ENCODE results near the gene ZMYM4.
A peak's percentile ranks its signal among the peaks of the same experiment; 100 is the strongest.

The ZMYM4 gene

DNA sequence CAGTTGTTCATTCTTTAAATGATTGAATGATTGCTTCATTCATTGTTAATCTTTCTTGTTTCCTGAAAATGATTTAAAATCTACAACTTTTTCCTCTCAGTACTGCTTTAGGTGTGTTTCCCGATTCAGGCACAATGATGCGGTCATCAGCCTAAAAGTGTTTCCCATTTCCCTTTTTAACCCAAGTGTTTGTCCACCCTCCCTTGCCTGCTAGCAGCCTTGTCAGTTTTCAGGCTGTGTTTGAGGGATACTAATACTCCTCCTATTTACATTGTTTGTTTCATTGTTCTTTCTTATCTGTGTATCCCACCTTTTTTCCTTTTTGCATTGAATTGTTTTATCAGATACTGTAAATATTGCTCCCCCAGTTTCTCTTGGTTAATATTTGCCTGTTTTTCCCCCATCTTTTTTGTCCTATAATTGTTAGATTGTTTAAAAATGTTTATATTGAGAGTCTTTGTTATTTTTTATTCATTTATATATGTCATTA lies 157.6 kb downstream of the ZMYM4 start:
- DNase-seq: no peak

DNA sequence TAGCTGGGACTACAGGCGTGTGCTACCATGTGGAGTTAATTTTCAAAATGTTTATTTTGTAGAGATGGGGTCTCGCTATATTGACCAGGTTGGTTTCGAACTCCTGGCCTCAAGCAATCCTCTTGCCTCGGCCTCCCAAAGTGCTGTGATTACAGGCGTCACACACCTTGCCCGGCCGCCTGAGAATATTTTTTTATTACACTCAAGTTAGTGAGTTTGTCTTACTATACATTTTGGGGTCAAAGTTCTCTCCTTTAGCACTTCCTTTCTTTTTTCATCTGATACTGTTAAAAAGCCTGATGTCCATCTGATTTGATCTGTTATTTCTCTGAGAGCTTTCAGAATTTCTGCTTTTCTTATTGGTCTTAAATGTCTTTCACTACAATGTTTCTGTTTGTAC lies 159.9 kb downstream of the ZMYM4 start:
- DNase-seq: no peak

DNA sequence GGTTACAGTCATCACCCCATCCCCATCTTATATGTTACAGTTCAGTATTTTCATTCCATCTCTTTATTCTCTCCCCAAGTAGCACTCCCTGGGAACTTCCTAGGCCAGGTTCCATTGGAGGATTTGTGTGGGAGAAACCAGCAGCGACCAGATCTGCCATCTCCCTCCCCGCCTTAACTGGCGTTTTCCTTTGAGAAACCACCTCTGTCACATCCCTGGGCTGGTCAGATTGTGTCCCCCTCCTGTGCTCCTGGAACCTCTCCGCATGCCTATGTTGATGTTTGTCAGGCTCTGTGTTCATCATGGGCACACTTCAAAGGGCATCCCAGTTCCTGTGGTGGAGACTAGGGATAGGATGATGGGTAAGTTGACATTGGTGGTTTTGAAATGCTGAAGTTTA lies 162.3 kb downstream of the ZMYM4 start:
- no peak for DNase-seq

DNA sequence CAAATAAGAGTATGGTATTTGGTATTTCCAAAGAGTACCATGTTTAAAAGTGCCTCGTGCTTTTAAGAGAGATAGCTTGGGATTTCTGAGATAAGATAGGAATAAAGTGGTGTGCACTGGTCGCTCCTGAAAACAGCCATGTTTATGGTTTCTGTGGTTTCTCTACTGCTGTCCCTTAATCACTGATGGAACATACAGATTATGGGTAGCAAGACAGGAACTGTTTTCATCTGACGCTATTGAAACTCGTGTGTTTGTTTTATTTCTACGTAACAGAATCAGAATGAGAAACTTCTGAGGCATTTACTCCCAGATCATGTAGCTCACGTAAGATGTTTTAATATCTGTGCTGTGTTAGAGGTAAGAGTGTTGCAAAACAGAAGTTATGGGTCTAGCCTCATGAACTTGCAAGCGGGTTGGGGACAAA lies 162.7 kb downstream of the ZMYM4 start:
- peak; percentile 64 for DNase-seq

DNA sequence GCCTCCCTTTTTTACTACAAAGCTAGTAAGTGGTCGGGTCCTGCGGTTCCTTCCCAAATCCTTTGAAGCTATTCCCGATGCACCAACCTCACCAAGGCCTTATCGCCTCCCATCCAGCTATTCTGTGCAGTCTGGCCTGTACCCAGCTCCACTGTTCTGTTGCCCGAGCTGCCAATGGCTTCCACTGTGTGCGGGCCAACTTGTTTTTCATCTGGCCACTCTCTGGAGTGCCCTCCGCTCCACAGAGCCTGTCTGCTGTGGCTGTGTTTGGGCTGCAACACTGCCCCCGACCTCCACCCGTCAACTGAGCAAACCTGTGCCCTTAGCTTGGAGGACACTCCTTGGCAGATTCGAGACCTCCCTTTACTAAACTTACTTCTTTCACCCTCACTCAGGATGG lies 163.7 kb downstream of the ZMYM4 start:
- no peak for DNase-seq

DNA sequence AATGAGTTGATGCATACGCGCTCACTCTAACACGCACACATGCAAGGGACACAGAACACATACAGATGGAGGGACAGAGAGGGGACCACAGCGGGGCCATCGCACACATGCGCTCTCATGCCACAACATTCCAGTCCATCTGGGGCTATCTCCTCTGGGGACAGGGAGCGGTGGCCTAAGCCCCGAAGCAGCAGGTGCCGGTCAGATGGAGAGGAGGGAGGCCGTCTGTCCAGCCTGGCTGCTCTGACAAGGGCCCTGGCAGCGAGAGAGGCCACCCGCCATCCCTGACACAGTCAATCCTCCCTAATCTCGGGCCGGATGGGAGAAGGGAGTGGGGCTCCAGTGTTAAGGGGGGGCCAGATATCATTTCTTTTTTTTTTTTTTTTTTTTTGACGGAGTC lies 165.2 kb downstream of the ZMYM4 start:
- DNase-seq: no peak

DNA sequence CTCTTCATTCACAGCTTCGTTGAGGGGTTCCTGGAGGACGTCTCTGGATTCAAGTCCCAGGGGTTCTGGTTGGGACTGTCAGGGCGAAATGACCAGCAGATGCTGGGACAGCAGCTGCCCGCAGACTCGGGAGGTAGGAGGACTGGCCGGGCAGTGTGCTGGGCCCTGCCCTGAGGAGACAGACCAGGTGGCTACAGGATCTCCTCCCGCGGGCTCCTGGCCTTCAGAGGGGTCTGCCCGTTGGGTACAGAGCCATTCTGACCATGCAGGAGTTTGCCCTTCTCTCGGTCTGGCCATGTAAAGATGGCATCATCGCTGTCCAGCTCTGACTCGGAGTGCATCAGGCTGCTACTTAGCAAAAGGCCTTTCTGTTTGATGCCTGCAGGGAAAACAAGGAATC lies 166.2 kb downstream of the ZMYM4 start:
- DNase-seq: no peak

DNA sequence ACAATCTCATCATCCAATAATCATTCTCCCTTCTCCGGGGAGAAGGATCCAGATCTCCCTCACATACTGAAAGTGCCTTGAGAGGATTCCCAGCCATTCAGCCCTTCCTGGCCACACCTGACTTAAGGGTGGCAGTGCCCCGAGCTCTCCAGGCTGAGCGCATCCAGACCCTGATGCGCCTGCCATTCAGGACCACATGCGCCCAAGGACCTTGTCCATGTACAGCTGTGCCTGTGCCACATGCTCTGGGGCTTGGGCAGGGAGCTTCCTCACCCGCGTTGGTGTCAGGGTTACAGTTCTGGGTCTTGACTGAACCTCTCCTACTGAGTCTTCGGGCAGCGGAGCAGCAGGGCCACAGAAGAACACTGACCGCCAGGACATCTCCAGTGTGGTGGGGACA lies 167.6 kb downstream of the ZMYM4 start:
- DNase-seq: no peak

DNA sequence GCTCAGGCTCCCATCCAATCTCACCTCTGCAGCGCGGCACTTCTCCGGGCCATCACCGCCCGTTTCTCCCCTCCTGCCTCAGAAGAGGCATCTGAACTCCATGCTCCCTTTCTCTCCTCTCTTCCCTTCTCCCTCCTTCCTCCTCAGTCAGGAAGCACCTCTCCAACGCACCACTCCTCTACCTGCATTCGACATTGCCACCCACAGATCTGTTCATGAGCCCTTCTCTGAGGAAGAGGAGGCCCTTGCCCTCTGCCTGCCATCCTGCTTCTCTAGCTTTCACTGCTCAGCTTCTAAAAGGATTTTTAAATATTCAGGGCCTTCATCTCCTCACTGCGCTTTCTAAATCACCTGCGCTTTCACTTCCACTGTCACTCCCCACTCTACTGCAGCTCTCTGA lies 168.7 kb downstream of the ZMYM4 start:
- DNase-seq: no peak

DNA sequence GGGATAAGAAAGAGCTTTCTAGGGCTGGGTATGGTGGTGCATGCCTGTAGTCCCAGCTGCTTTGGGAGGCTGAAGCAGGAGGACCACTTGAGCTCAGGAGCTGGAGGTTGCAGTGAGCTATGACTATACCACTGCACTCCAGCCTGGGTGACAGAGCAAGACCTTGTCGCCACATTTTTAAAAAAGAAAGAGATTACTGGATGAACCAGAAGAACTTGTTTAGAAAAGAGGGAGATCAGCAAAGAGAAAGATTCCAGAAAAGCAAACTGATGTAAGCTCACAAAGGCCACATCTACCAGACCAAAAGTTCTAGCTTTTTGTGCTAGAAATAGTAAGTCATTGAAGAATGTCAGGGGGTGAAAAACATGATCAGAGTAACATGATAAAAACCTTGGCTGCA lies 171.1 kb downstream of the ZMYM4 start:
- DNase-seq: no peak

DNA sequence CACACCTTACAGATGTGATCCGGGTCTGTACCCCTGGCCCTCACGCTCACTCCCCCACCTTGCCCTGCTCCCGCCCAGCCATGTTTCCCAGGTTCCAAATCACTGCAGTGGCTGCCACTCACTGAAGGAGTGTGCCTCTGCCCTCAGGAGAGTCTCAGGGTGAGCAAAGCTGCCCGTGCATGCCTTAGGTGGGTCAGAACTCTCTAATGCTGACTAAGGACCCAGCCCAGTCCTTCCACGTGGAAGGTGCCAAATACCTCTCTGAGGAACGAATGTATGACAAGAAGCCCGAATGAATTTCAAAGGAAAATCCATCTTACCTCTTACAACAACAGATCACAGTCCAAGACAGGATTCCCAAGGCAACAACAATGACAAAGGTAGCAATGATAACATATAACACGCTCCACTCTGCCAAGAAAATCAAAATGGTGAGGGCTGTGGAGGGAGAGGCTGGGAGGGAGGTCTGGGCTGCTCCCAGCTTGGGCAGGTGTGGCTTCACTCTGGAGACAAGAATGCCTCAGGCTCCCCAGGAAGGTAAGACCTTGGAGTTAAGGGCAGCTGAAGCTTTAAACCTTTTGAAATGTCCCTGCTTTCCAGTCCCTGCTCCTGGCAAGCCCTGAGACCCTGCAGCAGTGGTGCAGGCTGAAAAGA lies 173.5 kb downstream of the ZMYM4 start:
- DNase-seq: no peak

DNA sequence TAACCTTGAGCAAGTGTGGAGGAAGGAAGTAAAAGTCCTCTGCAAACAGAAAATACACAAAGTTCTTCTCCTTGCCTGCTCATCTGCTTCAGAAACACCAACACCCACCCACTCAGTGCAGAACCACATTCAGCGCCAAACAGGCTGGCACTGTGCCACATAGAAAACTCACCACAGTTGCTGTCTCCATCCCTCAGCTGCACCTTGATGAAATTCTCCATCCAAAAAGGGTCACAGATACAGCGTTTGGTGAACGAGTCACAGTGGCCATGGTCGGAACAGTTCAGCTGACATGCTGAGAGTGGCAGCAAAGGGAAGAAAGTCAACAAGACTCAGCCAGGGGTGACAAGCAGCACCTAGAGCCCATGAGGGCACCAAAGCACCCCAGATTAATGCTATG lies 174.2 kb downstream of the ZMYM4 start:
- DNase-seq: no peak

DNA sequence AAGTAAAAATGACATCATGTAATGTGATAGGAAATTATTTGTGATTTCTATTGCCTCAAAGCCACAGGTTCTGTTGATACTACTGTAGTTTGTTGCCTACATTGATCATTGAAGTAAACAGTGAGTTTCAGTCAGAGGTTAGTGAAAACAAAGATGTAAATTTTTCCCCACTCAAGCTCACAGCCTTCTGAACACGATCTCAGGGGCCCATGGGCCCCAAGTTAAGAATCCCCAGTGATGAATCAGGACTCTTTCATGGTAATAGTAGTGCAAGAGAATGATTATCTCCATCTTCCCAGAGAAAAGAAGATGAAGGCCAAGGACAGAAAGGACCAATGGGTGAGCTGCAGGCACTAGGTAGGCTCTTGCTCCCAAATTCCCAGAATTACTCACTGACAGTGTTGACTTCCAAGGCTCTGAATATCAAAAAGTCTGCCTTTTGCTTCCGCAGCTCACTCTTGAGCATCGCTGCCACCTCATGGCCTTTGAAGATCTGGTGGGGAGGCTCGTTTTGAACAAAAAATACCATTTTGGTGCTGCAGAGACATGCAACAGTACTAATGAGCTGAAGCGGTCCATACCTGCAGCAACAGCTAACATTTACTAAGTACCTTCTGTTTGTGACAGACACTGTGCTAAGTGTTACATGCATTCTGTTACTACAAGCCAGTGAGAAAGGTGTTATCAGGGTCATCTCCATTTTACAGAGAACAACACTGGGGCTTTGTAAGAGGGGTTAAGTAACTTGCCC lies 175.4 kb downstream of the ZMYM4 start:
- no peak for DNase-seq

DNA sequence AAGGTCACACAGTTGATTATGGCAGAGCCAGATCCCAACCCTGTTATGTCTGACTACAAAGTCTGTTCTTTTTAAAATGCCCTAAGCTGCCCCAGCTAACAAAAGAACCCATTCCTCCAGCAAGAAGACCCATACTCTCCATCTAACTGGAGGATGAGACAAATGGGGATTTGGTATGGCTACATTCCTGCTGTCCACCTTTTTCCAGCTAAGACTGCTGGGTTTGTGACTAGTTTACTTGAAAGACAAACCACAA lies 175.9 kb downstream of the ZMYM4 start:
- DNase-seq: no peak

DNA sequence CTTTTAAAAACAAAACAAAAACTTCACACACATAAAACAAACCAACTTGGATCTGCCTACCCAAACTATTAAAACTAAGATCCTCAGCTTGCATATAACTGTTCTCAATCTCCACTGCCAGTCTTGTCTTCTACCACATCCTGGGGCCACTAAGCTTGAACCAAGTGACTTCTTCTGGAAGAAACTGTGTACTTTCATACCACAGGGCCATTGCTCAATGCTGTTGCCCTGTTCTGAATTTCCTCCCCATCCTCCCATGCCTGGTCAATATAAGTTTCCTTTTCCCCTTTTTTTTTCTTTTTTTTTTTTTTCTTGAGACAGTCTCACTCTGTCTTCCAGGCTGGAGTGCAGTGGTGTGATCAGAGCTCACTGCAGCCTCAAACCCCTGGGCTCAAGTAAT lies 178.8 kb downstream of the ZMYM4 start:
- DNase-seq: no peak

DNA sequence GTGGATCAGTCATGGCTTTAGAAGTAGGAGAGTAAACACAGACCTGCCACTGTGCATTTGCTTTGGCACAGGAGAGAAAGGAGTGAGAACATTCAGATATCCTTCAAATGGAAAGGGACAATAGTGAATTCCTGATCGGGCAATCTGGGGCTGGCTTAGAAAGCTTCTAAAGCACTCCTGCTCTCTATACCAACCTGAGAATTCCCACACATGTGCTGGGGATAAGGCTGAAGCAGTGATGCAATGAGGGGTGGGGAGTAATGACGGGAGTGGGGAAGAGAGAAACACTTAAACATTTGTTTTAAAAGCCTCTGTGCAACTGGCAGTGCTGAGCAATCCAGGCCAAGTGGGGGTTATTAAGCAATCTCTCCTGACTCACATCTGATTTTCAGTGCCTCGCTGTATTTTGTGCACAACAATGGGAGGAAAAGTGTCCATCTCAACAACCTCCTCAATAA lies 179.9 kb downstream of the ZMYM4 start:
- DNase-seq: no peak

DNA sequence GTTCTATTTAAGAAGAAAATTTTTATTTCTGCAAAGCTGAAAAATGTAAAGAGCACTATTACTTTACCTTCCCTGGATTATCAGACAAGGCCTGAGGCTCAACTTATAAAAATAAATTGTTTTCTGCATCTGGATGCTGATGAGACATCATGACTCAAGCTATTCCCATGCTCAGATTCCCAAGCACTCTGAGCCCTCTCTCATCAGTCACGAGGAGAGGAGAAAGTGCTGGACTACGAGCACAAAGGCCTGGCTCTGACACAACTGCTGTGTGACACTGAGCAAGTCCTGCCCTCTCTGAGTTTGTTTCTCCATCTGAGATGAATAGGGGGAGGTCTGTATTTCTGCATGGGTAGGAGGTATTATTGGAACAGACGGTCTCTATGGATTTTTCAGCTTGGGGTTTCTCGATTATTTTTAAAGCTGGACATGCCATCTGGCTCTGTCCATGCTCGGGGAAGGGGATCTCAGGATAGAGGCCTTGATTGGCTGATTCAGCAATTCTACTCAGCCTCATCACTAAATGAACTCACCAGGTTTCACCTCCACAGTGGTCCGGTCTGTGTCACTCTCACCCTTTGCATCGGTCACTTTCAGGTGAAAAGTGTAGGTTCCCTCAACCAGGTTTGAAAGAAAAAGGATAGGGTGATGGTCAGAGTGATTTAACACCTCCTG lies 181.0 kb downstream of the ZMYM4 start:
- no peak for DNase-seq

DNA sequence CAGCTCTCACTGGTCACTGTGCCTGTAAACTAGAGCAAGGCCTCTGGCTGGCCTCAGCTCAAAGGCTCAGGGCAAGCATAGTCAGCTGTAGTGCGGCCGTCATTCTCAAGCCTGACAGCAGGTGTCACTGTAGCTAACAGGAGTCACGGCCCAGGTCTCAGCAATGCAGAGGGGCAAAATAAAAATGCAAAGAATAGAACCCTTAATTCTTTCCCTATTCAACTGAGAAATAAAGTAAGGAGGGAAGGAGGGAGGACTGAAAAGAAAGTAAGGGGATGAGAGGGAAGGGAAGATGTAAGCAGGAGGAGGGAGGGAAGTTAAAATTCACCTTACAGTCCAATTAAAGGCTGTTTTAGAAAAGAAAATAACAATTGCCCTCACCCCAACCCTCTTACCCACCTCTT lies 182.6 kb downstream of the ZMYM4 start:
- DNase-seq: peak; percentile 81

DNA sequence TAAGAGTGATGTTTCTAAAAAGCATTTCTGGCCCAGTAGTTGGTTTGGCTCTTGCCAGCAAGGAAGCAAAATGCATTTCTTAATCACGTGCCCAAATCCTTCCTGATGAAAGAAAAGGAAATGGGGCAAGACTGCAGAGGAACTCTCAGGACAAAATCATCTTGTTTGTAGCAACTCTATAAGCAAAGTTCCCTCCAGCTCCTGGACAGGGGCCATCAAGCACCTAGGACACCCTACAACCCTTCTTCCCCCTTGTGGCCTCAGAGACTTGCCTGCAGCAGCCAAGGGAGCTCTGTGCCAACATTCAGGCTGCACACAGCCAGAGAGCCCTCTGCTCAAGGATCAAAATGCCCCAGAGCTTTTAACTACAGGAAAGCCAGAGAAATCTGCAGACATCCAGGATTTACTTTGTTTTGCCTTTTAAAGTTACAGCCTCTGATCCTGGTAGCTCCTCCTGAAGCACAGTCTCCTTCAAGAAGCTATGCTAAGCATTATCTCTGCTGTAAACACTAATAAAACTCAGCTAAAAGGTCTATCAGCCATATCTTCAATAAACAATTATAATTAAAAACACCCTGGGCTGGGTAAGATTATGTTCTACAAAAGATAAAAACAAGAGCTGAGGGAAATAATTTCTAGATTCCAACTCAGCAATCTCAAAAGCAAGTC lies 183.7 kb downstream of the ZMYM4 start:
- DNase-seq: no peak

DNA sequence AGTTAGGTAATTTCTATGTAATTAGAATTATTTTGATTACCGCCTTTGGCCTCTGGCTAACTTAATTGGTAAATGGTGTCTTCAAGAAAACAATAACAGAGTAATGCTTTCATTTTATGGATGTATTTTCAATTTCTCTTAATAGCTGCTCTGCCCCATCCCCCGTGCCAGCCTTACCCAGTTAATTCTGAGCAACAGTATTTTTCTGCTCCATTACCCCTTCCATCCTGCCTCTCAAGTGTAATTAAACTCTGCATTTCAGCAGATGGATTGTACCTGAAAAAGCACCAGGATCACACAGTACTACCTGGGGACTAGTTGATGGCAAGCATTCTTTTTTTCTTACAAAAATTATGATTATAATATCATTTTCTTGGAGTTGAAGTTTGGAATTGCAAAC lies 184.5 kb downstream of the ZMYM4 start:
- no peak for DNase-seq

DNA sequence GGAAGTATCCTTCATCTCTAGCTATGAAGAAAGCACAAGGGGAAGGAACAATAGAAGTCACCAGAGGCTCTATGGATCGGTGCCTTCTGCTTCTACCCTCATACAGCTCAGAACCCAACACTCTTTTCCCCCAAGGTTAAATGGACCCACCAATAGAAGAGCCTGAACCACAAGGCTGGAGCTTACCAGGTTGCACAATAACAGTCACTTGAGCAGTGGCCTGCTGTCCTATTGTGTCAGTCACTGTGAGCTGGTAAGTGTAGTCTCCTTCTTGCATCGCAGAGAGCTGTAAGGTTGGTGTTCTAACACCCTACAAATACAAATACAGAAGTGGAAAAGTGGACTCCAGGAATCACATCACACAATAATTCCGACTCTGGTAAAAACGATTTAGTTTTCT lies 185.7 kb downstream of the ZMYM4 start:
- no peak for DNase-seq

DNA sequence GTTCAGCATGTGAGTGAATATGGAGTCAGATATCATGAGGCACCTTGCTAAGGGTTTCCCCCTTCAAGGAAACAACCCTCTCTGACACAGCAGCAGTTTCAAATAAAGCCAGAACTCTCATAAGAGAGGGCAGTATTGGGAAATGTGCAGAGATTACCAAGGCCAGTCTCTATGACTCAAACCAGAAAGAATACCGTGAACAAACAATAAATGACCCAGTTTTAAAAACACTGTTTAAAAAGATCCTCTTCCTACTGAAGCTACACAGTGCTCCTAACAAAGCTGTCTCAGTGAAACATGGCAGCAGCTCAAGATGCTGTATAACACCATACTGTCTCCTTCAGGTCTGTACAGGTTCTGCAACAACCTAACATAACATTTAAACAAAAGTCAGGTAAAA lies 186.1 kb downstream of the ZMYM4 start:
- DNase-seq: no peak

DNA sequence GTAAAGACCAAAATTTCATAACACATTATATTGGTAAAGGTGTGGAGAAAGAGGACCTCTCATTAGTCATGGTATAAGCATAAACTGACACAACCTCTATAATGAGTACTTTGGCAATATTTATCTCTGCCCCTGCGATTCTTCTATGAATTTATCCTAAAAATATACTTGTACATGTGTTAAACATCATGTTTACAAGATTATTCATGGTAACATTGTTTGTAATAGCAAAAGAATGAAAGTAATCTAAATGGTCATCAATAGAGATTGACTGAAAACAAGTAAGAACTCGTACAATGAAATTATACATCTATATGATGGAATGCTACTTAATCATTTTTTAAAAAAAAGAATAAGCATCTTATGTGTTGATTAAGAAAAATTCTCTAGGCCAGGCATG lies 192.3 kb downstream of the ZMYM4 start:
- DNase-seq: no peak

Data from OCI-M1 (cell line).